MM.1S (cell line): ENCODE measurements around the gene QRFPR.

Experiments
- DNase-seq: peaks from one replicate; pipeline ENCODE4 v3.0.0-alpha.2; 2015
- H2AFZ ChIP-seq: fragments of 300-600 bp; sonication (generic); 2 replicates; pipeline ENCODE4 v1.6.0; 2016; ENCODE audit warnings: antibody characterized with exemption, low read length
- H3F3A ChIP-seq: fragments of 300-600 bp; sonication (generic); 2 replicates; pipeline ENCODE4 v1.6.1; 2016; ENCODE audit warnings: mild to moderate bottlenecking, antibody characterized with exemption, low read length, moderate library complexity, mixed read lengths; ENCODE audit not compliant: insufficient read depth
- H3K27ac ChIP-seq: fragments of 300-600 bp; sonication (generic); 2 replicates; pipeline ENCODE4 v1.5.1; 2016; ENCODE audit warnings: mild to moderate bottlenecking, low read length
- H3K27me3 ChIP-seq: fragments of 300-600 bp; sonication (generic); replicated peaks from 2 replicates; pipeline ENCODE4 v1.6.0; 2016; ENCODE audit warnings: low read length; ENCODE audit not compliant: insufficient read depth
- H3K36me3 ChIP-seq: fragments of 300-600 bp; sonication (generic); replicated peaks from 2 replicates; pipeline ENCODE4 v1.6.1; 2016; ENCODE audit warnings: mild to moderate bottlenecking, low read length, mixed read lengths; ENCODE audit not compliant: insufficient read depth
- H3K4me1 ChIP-seq: fragments of 300-600 bp; sonication (generic); 2 replicates; pipeline ENCODE4 v1.6.1; 2016; ENCODE audit warnings: low read length, mixed read lengths
- H3K4me2 ChIP-seq: fragments of 300-600 bp; sonication (generic); 2 replicates; pipeline ENCODE4 v1.6.0; 2016; ENCODE audit warnings: low read depth, low read length
- H3K4me3 ChIP-seq: fragments of 300-600 bp; sonication (generic); 2 replicates; pipeline ENCODE4 v1.5.1; 2016; ENCODE audit warnings: low read length, mixed read lengths
- H3K79me2 ChIP-seq: fragments of 300-600 bp; sonication (generic); 2 replicates; pipeline ENCODE4 v1.6.1; 2016; ENCODE audit warnings: mixed run types, low read length, mixed read lengths
- H3K9ac ChIP-seq: fragments of 300-600 bp; sonication (generic); 2 replicates; pipeline ENCODE4 v1.6.1; 2016; ENCODE audit warnings: low read length, mixed read lengths
- H3K9me2 ChIP-seq: fragments of 300-600 bp; sonication (generic); replicated peaks from 2 replicates; pipeline ENCODE4 v1.6.1; 2016; ENCODE audit warnings: mild to moderate bottlenecking, low read length, mixed read lengths; ENCODE audit not compliant: insufficient read depth
- H3K9me3 ChIP-seq: fragments of 300-600 bp; sonication (generic); replicated peaks from 2 replicates; pipeline ENCODE4 v1.6.1; 2016; ENCODE audit warnings: mild to moderate bottlenecking, low read length, mixed read lengths; ENCODE audit not compliant: insufficient read depth
- H4K20me1 ChIP-seq: fragments of 300-600 bp; sonication (generic); 2 replicates; pipeline ENCODE4 v1.6.1; 2016; ENCODE audit warnings: mild to moderate bottlenecking, low read length, moderate library complexity, mixed read lengths; ENCODE audit not compliant: insufficient read depth
- EZH2 ChIP-seq: fragments of 300-600 bp; sonication (generic); optimal IDR thresholded peaks from 2 replicates; pipeline ENCODE3; 2017; ENCODE audit warnings: low read depth, mild to moderate bottlenecking, antibody characterized with exemption, low read length, mixed read lengths
- EZH2phosphoT487 ChIP-seq: fragments of 300-600 bp; sonication (generic); IDR thresholded peaks from 2 replicates; pipeline ENCODE4 v1.6.1; 2018; ENCODE audit warnings: antibody characterized with exemption, low read length
- TF ChIP-seq, protein P1 (sequence below): fragments of 300-600 bp; sonication (generic); IDR thresholded peaks from 2 replicates; pipeline ENCODE4 v1.5.1; 2016; ENCODE audit warnings: antibody characterized with exemption, low read length, mixed read lengths

Gene QRFPR

DNA sequence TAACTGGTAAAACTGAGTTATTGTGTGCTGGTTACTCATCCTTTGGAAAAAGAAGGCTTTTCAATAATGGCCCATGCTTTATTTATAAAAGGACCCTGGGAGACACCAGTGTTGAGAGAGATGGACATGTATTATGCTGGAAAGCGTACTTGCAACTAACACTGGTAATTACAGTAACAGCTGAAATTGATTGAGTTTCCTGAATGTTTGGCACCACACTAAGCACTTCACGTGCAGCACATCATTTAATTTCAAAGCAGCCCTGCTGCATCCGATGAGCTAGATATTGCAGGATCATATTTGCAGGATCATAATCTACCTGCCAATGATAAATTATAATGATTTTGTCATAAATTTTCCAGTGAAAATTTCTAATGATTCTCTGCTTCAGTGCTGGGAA lies 81.5 kb downstream of the QRFPR start:
- Histone ChIP-seq H3F3A (no peaks in the 10 kb centered on the region), H3K27me3 (no peaks in the 10 kb centered on the region), H3K4me2 (no peak overlapping the region), H3K79me2 (no peaks in the 10 kb centered on the region), H3K9me2 (no peaks in the 10 kb centered on the region), H3K4me1 (no peaks in the 10 kb centered on the region), H3K27ac (no peak overlapping the region), H3K9me3 (no peaks in the 10 kb centered on the region), H2AFZ (no peak overlapping the region), H3K4me3 (no peak overlapping the region), H3K9ac (no peak overlapping the region), H3K36me3 (no peaks in the 10 kb centered on the region), H4K20me1 (no peaks in the 10 kb centered on the region)
- no peak for TF ChIP-seq EZH2phosphoT487
- TF ChIP-seq, protein P1, sequence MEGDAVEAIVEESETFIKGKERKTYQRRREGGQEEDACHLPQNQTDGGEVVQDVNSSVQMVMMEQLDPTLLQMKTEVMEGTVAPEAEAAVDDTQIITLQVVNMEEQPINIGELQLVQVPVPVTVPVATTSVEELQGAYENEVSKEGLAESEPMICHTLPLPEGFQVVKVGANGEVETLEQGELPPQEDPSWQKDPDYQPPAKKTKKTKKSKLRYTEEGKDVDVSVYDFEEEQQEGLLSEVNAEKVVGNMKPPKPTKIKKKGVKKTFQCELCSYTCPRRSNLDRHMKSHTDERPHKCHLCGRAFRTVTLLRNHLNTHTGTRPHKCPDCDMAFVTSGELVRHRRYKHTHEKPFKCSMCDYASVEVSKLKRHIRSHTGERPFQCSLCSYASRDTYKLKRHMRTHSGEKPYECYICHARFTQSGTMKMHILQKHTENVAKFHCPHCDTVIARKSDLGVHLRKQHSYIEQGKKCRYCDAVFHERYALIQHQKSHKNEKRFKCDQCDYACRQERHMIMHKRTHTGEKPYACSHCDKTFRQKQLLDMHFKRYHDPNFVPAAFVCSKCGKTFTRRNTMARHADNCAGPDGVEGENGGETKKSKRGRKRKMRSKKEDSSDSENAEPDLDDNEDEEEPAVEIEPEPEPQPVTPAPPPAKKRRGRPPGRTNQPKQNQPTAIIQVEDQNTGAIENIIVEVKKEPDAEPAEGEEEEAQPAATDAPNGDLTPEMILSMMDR, result no peak
- TF ChIP-seq EZH2, result no peak
- no peak for DNase-seq

DNA sequence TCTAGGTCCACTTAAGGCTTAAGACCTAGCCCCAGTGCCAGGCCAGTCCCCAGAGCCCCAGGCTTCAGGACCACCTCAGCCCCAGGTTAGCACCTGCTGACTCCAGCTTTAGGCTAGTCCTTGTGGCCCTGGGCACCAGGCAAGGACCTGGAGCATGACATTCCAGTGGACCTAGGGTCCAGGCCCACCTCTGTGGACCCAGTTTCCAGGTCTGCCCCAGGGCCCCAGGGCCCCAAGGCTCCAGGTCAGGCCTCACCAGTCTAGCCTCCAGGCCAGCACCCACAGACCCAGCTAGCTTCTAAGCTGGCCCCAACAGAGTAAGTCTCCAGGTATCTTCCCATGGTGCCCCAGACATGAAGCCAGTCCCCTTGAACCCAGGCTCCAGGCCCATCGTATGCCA lies 97.5 kb downstream of the QRFPR start:
- H3K4me2 ChIP-seq, result no peak overlapping the region
- H3K27ac ChIP-seq, result no peak overlapping the region
- DNase-seq, result no peak
- H3F3A ChIP-seq, result no peaks in the 10 kb centered on the region
- TF ChIP-seq, protein P1, result no peak
- TF ChIP-seq EZH2, result no peak
- TF ChIP-seq EZH2phosphoT487, result no peak
- no peaks in the 10 kb centered on the region for H3K9me2 ChIP-seq
- H3K36me3 ChIP-seq, result no peaks in the 10 kb centered on the region
- no peaks in the 10 kb centered on the region for H3K27me3 ChIP-seq
- H3K4me3 ChIP-seq, result no peak overlapping the region
- no peaks in the 10 kb centered on the region for H3K4me1 ChIP-seq
- H4K20me1 ChIP-seq, result no peaks in the 10 kb centered on the region
- no peaks in the 10 kb centered on the region for H3K79me2 ChIP-seq
- H2AFZ ChIP-seq, result no peak overlapping the region
- no peaks in the 10 kb centered on the region for H3K9me3 ChIP-seq
- no peak overlapping the region for H3K9ac ChIP-seq

DNA sequence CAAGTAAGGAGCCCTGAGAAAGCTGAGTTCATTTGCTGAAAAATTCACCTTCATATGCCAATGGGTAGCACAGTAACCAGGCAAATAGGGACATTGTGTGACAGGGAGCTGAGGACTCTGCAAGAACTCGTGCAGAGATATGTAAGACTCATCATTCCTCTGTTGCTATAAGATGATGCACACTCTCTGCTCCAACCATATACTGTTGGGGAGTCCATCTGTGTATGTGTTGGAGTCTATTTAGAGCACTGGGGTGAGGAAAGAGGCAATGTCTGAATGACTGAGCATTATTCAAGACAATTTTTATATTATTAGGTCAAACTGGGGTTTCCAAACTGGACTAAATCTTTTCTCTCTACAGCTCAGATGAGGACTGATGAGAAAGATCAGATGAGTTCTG lies 100.4 kb downstream of the QRFPR start:
- no peaks in the 10 kb centered on the region for H3K36me3 ChIP-seq
- H3K4me3 ChIP-seq, result no peak overlapping the region

More for the DNA sequence above, 100.4 kb downstream of the QRFPR start:
- Histone ChIP-seq H3K27me3 (no peaks in the 10 kb centered on the region), H3K4me2 (no peak overlapping the region), H3K9me2 (no peaks in the 10 kb centered on the region), H3K79me2 (no peaks in the 10 kb centered on the region), H3K27ac (no peak overlapping the region), H3K4me1 (no peaks in the 10 kb centered on the region), H2AFZ (no peak overlapping the region), H3K9me3 (no peaks in the 10 kb centered on the region), H3F3A (no peaks in the 10 kb centered on the region), H3K9ac (no peak overlapping the region), H4K20me1 (no peaks in the 10 kb centered on the region)
- DNase-seq, result no peak
- TF ChIP-seq EZH2 (no peak), EZH2phosphoT487 (no peak)
- TF ChIP-seq, protein P1, result no peak
